Muscle of back (tissue), 11 donors: ENCODE data around the gene CWC27. TPM values are rescaled to one million over a fixed set of nuclear protein-coding genes. Genes with fewer than 3 reads are reported as not detected.

Experiments used
- DNase-seq, 3 donors: peaks; one replicate each; pipeline versions ENCODE4 v3.0.0 to v3.0.0-alpha.2; 2013
- polyA plus RNA-seq, 10 donors: library from polyadenylated mRNA; unstranded; fragments of 120-200 nt; gene quantifications; one replicate each; pipeline ENCODE4 v1.2.1, GENCODE V29; 2013; ENCODE audit not compliant: insufficient read length in 10 of 10

The CWC27 gene
- polyA plus RNA-seq, 10 donors = 20.8 to 27.6 (median 24.6) TPM

- peak in 1 of 3 donors; percentile 24 for DNase-seq
Observed at GRCh38 chr5:65034029-65034812, 265.5 kb downstream of the CWC27 start.

- no peak for DNase-seq
Observed at GRCh38 chr5:65034813-65035209, 266.1 kb downstream of the CWC27 start.

- peak; percentile 91 to 97 (median 92) for DNase-seq
Observed at GRCh38 chr5:65035211-65036206, 266.8 kb downstream of the CWC27 start.

GRCh38 chr5:65037831-65038815 lies 269.4 kb downstream of the CWC27 start:
- DNase-seq = peak in 1 of 3 donors; percentile 44

GRCh38 chr5:65041296-65042158 lies 272.8 kb downstream of the CWC27 start:
- peak in 1 of 3 donors; percentile 48 for DNase-seq

GRCh38 chr5:65043843-65044359 lies 275.2 kb downstream of the CWC27 start:
- no peak for DNase-seq

GRCh38 chr5:65047225-65047624 lies 278.5 kb downstream of the CWC27 start:
- no peak for DNase-seq

GRCh38 chr5:65047948-65048690 lies 279.4 kb downstream of the CWC27 start:
- no peak for DNase-seq

GRCh38 chr5:65050140-65050539 lies 281.4 kb downstream of the CWC27 start:
- DNase-seq = no peak

- DNase-seq = no peak
Observed at GRCh38 chr5:65050826-65051498, 282.2 kb downstream of the CWC27 start.

GRCh38 chr5:65055938-65056337 lies 287.2 kb downstream of the CWC27 start:
- no peak for DNase-seq

- no peak for DNase-seq
Observed at GRCh38 chr5:65059681-65060598, 291.2 kb downstream of the CWC27 start.

- DNase-seq = no peak
Observed at GRCh38 chr5:65061250-65061973, 292.7 kb downstream of the CWC27 start.

- DNase-seq = no peak
Observed at GRCh38 chr5:65061974-65062353, 293.2 kb downstream of the CWC27 start.

GRCh38 chr5:65062469-65063083 lies 293.8 kb downstream of the CWC27 start:
- DNase-seq = peak; percentile 30 to 93 (median 69)

- DNase-seq = no peak
Observed at GRCh38 chr5:65065001-65065511, 296.3 kb downstream of the CWC27 start.
